DND-41 (cell line): ENCODE results near the gene TMEM117.

Experiments
- CTCF ChIP-seq: IDR thresholded peaks from 2 replicates; pipeline ENCODE4 v1.5.1; 2012; ENCODE audit warnings: borderline replicate concordance, low read length, moderate library complexity, mild to moderate bottlenecking; ENCODE audit not compliant: poor library complexity, severe bottlenecking; ENCODE audit errors: extremely low read depth
- EZH2 ChIP-seq: IDR thresholded peaks from 3 replicates; pipeline ENCODE4 v1.6.1; 2012; ENCODE audit warnings: borderline replicate concordance, low read depth, mild to moderate bottlenecking, moderate library complexity, low read length, inconsistent platforms; ENCODE audit not compliant: severe bottlenecking

GRCh38 chr12:44295958-44296623, 460.2 kb downstream of the TMEM117 start:
- TF ChIP-seq EZH2 (no peak), CTCF (no peak)
